Stimulated activated naive CD8-positive, alpha-beta T cell treated with anti-CD3 and anti-CD28 coated beads, Interleukin-15, amount 100 ng/mL, for 72 hours (primary cell): Measurements from ENCODE around the gene BCAS3.

Source experiments
- ATAC-seq: fragments of 150-1000 bp; cut with Tn5 transposase; 2 replicates; pipeline ENCODE4 v1.10.0; 2021; ENCODE audit warnings: mild to moderate bottlenecking, moderate library complexity
- DNase-seq, 2 donors: peaks; one replicate each; pipeline ENCODE4 v3.0.0; 2021 to 2022
- H3K27ac Mint-ChIP-seq, 2 donors: one replicate each; pipeline ENCODE4 v1.8.0; 2022; ENCODE audit warnings: mild to moderate bottlenecking in 2 of 2, mixed read lengths in 2 of 2, moderate library complexity in 2 of 2
- H3K27me3 Mint-ChIP-seq: one replicate; pipeline ENCODE4 v1.8.0; 2022; ENCODE audit warnings: mixed read lengths
- H3K4me1 Mint-ChIP-seq: one replicate; pipeline ENCODE4 v1.8.0; 2022; ENCODE audit warnings: mild to moderate bottlenecking, mixed read lengths
- H3K4me3 Mint-ChIP-seq, 2 donors: one replicate each; pipeline ENCODE4 v1.8.0; 2022; ENCODE audit warnings: mild to moderate bottlenecking in 2 of 2, mixed read lengths in 2 of 2, moderate library complexity in 1 of 2
- H3K9me3 Mint-ChIP-seq, 2 donors: one replicate each; pipeline ENCODE4 v1.8.0; 2022; ENCODE audit warnings: mixed read lengths in 2 of 2

The BCAS3 gene

GRCh38 chr17:61400717-61401388 is 723.2 kb downstream of the BCAS3 start:
- no peak overlapping the region for H3K27ac Mint-ChIP-seq
- H3K27me3 Mint-ChIP-seq, result peaks cover 74% of the 10 kb centered on the region
- DNase-seq (no peak), ATAC-seq (no peak)
- no peaks in the 10 kb centered on the region for H3K9me3 Mint-ChIP-seq
- peaks cover 59% of the 10 kb centered on the region for H3K4me1 Mint-ChIP-seq
- peak overlapping the region; percentile 72 to 81 for H3K4me3 Mint-ChIP-seq

DNA sequence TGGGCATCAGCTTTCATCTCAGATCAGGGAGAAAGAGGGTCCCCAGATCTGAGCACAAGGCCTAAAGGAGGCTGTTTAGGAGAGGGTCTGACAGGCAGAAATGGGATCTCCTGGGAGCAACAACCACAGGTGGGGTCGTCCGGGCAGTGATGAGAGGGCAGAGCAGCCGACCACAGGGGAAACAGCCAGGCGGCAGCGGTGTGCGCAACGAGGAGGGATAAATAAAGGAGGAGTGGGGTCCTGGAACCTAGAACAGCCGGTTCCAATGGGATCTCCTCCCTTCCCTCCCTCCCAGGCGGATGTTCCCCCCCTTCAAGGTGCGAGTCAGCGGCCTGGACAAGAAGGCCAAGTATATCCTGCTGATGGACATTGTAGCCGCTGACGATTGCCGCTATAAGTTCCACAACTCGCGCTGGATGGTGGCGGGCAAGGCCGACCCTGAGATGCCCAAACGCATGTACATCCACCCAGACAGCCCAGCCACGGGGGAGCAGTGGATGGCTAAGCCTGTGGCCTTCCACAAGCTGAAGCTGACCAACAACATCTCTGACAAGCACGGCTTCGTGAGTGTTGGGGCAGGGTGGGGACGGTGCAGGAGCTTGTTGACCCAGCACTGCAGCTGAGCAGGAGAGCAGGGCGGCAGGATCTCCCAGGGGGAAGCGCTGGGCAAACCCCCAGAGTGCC is 723.9 kb downstream of the BCAS3 start:
- DNase-seq (no peak), ATAC-seq (no peak)
- H3K27ac Mint-ChIP-seq, result no peak overlapping the region
- peaks cover 77% of the 10 kb centered on the region for H3K27me3 Mint-ChIP-seq
- H3K4me3 Mint-ChIP-seq, result peak overlapping the region in 1 of 2 donors; percentile 72
- H3K4me1 Mint-ChIP-seq, result peaks cover 59% of the 10 kb centered on the region
- H3K9me3 Mint-ChIP-seq, result no peaks in the 10 kb centered on the region

- H3K27me3 Mint-ChIP-seq, result peaks cover 83% of the 10 kb centered on the region
- H3K4me1 Mint-ChIP-seq, result peaks cover 60% of the 10 kb centered on the region
- no peaks in the 10 kb centered on the region for H3K9me3 Mint-ChIP-seq
- H3K4me3 Mint-ChIP-seq, result peak overlapping the region in 1 of 2 donors; percentile 70
- DNase-seq (no peak), ATAC-seq (no peak)
- no peak overlapping the region for H3K27ac Mint-ChIP-seq
Observed at GRCh38 chr17:61402073-61402541, 724.5 kb downstream of the BCAS3 start.

DNA sequence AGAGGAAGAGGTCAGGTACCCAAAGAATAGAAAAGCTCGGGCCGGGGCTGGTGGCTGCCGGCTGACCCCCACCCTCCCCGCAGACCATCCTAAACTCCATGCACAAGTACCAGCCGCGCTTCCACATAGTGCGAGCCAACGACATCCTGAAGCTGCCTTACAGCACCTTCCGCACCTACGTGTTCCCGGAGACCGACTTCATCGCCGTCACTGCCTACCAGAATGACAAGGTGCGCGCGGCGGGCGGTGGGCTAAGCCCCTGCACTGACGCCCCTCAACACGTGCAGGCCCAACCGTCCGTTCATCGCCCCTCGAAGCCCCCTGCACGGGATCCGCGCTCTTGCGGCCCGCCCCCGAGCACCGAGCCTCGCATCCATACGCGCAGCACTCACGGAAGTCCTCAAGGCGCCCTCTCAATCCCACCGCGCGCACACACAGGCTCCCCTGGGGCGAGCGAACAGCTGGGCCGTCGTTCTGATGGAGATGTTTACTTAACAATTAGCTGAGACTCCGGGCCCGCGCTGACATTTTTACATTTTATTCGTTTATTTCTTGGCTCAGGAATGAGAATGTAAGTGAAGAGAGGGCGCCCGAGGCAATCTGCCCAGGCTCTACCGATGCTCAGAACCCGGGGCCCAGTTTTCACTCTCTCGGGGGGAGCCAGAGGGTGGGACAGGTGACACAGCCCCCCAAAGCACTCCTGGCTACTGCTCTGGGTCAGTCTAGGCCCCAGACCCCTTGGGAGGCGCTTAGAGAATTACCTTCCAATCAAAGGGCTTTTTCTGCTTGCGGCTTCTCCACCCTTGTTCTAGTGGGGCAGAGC is 725.5 kb downstream of the BCAS3 start:
- Mint-ChIP-seq H3K4me1 (peaks cover 63% of the 10 kb centered on the region), H3K4me3 (peak overlapping the region; percentile 70 to 86), H3K9me3 (no peaks in the 10 kb centered on the region), H3K27me3 (peaks cover 85% of the 10 kb centered on the region), H3K27ac (peak overlapping the region in 1 of 2 donors; percentile 19)
- no peak for DNase-seq
- ATAC-seq, result no peak

- no peak for DNase-seq
- no peak for ATAC-seq
- peaks cover 63% of the 10 kb centered on the region for H3K4me1 Mint-ChIP-seq
- peaks cover 85% of the 10 kb centered on the region for H3K27me3 Mint-ChIP-seq
- no peaks in the 10 kb centered on the region for H3K9me3 Mint-ChIP-seq
- H3K4me3 Mint-ChIP-seq, result peak overlapping the region; percentile 70 to 86
- H3K27ac Mint-ChIP-seq, result peak overlapping the region in 1 of 2 donors; percentile 12
Observed at GRCh38 chr17:61403801-61404662, 726.4 kb downstream of the BCAS3 start.

- ATAC-seq (no peak), DNase-seq (no peak)
- H3K4me1 Mint-ChIP-seq, result peaks cover 63% of the 10 kb centered on the region
Observed at GRCh38 chr17:61404663-61404912, 726.9 kb downstream of the BCAS3 start.

DNA sequence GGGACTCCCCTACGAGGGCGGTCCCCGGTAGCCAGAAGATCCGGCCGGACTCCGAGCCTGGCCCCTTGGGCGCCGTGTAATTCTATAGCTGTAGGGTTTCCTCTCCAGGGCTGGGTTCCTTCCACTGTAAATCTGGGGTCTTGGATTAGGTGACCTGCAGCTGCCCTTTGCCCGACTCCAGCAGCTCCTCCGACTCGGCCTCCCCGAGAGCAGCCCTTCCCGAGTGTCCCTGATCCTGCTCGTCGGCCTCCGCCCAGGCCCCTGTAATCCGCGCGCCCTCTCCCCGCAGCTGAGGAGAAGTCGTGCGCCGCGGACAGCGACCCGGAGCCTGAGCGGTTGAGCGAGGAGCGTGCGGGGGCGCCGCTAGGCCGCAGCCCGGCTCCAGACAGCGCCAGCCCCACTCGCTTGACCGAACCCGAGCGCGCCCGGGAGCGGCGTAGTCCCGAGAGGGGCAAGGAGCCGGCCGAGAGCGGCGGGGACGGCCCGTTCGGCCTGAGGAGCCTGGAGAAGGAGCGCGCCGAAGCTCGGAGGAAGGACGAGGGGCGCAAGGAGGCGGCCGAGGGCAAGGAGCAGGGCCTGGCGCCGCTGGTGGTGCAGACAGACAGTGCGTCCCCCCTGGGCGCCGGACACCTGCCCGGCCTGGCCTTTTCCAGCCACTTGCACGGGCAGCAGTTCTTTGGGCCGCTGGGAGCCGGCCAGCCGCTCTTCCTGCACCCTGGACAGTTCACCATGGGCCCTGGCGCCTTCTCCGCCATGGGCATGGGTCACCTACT is 727.4 kb downstream of the BCAS3 start:
- Mint-ChIP-seq H3K4me1 (peaks cover 67% of the 10 kb centered on the region), H3K4me3 (peak overlapping the region; percentile 64 to 86), H3K9me3 (no peaks in the 10 kb centered on the region), H3K27me3 (peaks cover 93% of the 10 kb centered on the region), H3K27ac (no peak overlapping the region)
- ATAC-seq, result no peak
- DNase-seq, result no peak

More at GRCh38 chr17:61404663-61404912, 726.9 kb downstream of the BCAS3 start:
- Mint-ChIP-seq H3K4me3 (peak overlapping the region; percentile 70 to 86), H3K9me3 (no peaks in the 10 kb centered on the region), H3K27me3 (peaks cover 88% of the 10 kb centered on the region), H3K27ac (no peak overlapping the region)

DNA sequence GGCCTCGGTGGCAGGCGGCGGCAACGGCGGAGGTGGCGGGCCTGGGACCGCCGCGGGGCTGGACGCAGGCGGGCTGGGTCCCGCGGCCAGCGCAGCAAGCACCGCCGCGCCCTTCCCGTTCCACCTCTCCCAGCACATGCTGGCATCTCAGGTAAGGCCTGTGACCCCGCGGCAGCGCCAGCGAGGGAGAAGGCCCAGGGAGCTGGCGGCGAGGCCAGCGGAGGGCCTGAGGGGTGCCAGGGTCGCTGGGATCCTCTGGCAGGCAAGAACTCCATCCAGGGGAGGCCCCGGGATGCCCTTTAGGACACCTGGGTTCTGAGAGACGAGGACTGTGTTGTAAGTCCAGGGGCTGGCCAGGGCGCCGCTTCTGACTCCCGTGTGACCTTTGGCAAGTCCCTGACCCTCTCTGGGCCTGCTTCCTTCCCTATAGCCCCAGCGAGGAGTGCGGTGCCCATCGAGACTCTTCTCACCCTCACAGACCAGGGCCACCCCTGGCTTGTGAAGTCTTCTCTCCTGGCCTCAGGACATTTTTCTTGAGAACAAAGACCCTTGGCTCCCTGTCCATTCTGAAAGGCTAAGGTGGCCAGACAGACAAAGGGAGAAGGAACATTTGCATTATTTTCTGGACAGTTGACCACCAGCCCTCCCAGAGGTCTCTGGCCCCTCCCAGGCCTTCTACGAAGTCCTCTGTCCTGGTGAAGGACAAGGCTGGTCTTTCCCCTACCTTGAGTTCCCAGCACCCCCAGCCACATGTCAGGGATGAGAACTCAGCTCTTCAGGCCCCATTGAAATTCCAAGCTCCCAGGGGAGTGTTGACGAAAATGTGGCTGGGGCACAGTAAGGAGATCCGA is 728.3 kb downstream of the BCAS3 start:
- no peak for ATAC-seq
- Mint-ChIP-seq H3K9me3 (no peaks in the 10 kb centered on the region), H3K27me3 (peaks cover 95% of the 10 kb centered on the region), H3K4me1 (peaks cover 70% of the 10 kb centered on the region), H3K27ac (no peak overlapping the region), H3K4me3 (peak overlapping the region in 1 of 2 donors; percentile 33)
- no peak for DNase-seq

DNA sequence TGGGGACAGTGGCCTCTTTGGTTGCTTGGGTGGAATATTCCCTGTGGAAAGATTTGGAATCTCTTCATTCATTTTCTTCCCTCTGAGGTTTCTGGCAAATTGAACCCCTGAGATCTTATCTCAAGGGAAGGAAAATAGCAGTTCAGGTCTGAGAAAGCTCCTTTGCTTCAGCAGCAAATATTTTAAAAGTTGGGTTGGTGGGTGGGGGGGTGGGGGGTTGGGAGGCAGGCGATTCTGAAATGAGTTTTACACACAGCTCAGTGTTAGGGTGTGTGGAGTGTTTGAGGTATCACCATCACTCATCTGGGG is 728.8 kb downstream of the BCAS3 start:
- H3K4me1 Mint-ChIP-seq, result peaks cover 64% of the 10 kb centered on the region
- H3K9me3 Mint-ChIP-seq, result no peaks in the 10 kb centered on the region
- DNase-seq, result no peak
- no peak for ATAC-seq
- no peak overlapping the region for H3K4me3 Mint-ChIP-seq
- H3K27ac Mint-ChIP-seq, result no peak overlapping the region
- H3K27me3 Mint-ChIP-seq, result peaks cover 95% of the 10 kb centered on the region

DNA sequence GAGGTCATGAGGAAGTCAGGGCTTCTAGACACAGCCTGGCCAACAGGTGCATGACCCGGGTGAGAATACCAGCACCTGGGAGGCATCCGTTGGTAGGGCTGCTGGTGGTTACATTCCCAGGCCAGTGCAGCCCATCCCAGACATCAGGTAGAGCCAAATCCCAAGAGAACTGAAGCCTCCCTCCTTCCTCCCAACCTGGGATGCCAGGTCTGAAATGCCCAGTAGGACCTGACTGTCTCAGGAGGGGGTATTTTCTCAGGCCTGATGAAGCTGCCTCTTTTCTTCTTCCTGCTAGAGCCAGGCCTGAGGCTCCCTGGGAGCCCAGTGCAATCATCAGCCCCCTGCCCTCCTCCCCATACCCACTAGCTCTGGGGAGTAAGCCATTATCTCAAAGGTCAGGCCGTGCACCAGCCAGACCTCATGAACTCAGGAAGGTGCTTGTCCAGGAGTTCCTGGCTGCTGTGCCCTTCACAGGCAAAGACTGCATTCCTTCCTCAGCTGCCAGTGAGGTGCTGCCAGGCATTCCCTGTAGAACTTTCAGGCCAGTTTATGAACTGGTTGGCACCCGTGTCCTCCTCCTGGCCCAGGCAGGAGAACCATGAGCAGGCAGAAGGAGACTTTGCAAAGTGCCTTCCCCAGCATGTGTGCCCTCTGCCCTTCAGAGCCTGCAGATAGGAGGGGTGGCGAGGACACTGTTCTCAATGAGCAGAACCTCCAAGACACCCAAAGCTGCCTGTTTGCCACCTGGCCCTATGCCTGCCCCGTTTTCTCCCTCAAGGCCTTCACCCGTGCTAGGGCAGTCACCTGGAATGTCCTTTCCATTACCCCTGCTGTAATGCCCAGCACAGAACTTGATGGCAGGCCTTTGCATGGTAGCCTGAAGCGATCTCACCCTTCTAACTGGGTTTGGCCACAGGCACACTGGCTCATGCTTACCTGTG is 729.6 kb downstream of the BCAS3 start:
- H3K27ac Mint-ChIP-seq, result no peak overlapping the region
- H3K4me1 Mint-ChIP-seq, result peaks cover 58% of the 10 kb centered on the region
- ATAC-seq (no peak), DNase-seq (no peak)
- H3K4me3 Mint-ChIP-seq, result no peak overlapping the region
- H3K9me3 Mint-ChIP-seq, result no peaks in the 10 kb centered on the region
- H3K27me3 Mint-ChIP-seq, result peaks cover 94% of the 10 kb centered on the region

GRCh38 chr17:61408151-61409041 is 730.7 kb downstream of the BCAS3 start:
- Mint-ChIP-seq H3K9me3 (no peaks in the 10 kb centered on the region), H3K27ac (no peak overlapping the region), H3K27me3 (peaks cover 89% of the 10 kb centered on the region), H3K4me1 (peaks cover 51% of the 10 kb centered on the region), H3K4me3 (peak overlapping the region; percentile 71 to 72)
- ATAC-seq, result no peak
- no peak for DNase-seq

DNA sequence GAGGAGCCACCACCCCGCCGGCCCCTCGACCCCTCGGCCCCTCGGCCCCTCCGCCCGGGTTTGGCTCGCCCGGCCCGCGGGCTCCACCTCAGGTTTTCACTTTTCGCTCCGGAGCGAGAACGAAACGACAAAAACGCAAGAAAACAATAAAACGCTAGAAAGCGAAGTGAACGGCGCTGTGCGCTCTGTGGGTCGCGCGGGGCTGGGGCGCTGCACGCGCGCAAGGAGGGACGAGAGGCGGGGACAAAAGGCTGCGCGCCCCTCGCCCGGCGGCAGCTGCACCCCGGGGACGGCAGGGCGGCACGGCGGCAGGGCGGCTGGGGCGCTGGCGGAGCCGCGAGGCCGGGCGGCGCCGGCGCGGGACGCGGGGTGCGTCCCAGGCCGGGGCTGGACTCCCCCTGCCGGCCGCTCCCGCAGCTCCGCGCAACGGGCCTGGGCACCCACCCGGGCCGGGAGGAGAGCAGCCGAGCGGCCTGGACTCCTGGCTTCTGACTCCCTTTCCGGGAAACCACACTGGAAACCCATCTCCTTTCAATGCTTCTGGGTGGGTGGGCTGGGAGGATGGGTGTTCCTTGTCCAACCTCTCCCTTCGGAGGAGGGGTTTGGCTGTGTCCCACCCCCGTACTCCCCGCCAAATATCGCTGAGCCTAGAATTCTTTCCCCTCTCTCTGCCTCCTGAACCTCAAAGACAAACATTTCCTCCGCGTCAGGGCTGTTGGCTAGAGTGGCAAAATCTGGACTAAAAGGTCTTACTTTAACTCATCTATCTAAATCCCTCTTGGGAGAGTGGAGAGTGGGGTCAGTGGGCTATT is 731.9 kb downstream of the BCAS3 start:
- H3K4me3 Mint-ChIP-seq, result peak overlapping the region; percentile 63 to 76
- peaks cover 89% of the 10 kb centered on the region for H3K27me3 Mint-ChIP-seq
- H3K9me3 Mint-ChIP-seq, result no peaks in the 10 kb centered on the region
- H3K27ac Mint-ChIP-seq, result no peak overlapping the region
- H3K4me1 Mint-ChIP-seq, result peaks cover 40% of the 10 kb centered on the region
- DNase-seq (peak in 1 of 2 donors; percentile 64), ATAC-seq (peak; percentile 43)
